Dermis microvascular lymphatic vessel endothelial cell (primary cell): Measurements from ENCODE around the gene FSIP1. TPM values are rescaled to one million over a fixed set of nuclear protein-coding genes. Genes with fewer than 3 reads are reported as not detected.
A peak's percentile ranks its signal among the peaks of the same experiment; 100 is the strongest.

Experiments
- DNase-seq, 2 donors: peaks; one replicate each; pipeline versions ENCODE4 v3.0.0 to v3.0.0-alpha.2; 2010; ENCODE audit warnings: low read depth in 2 of 2
- total RNA-seq: library from RNA; depleted of rRNA; stranded (reverse); fragments of >200 nt; gene quantifications from 2 replicates; pipeline ENCODE4 v1.2.1, GENCODE V29; 2014

The FSIP1 gene
- total RNA-seq, 1 donor from 2014 or later = 0.51 TPM

DNA sequence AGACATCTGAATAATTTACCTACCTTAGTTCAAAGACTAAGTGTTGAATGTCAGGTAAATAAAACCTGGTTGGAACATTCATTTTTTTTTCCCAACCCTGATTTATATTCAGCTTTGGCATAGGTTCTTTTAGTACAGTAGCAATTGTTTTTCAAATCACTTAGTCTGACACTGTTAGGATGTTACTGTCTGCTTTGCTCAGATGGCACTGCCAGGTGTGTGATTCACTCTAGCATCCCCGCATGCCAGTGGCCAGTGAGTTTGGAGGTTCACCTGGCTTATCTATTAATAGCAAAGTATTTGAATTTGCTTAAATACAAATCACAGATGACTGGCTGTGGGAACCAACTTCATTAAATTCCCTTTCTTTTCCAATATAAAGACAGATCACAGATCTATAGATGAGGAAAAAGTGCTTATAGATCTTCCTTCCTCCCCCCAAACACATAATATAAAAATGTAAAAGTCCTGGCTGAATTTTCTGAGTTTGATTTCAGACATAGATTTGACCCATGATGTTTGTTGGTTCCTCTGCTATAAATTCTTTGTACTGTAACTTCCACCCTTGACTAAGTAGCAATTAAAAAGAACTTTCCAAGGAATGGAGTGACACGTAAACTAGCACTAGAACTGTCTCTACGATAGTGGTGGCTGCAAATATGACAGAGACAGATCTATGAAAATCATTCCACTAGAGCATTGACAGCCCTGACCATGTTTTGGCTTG lies 197.8 kb downstream of the FSIP1 start:
- peak in 1 of 2 donors; percentile 28 for DNase-seq

DNA sequence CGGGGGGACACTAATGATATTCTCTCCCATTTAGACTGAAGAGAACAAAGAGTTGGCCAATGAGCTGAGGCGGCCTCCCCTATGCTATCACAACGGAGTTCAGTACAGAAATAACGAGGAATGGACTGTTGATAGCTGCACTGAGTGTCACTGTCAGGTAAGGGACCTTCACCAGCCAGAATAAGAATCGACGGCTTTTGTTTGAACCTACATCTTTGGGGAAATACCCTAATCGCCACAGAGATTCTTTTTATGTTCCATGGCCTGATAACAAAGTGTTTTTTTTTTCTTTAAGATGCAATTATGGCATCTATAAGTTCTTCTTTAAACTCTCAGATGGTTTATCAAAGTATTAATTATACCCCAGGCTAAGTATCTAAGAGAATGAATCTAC lies 198.4 kb downstream of the FSIP1 start:
- DNase-seq = no peak

DNA sequence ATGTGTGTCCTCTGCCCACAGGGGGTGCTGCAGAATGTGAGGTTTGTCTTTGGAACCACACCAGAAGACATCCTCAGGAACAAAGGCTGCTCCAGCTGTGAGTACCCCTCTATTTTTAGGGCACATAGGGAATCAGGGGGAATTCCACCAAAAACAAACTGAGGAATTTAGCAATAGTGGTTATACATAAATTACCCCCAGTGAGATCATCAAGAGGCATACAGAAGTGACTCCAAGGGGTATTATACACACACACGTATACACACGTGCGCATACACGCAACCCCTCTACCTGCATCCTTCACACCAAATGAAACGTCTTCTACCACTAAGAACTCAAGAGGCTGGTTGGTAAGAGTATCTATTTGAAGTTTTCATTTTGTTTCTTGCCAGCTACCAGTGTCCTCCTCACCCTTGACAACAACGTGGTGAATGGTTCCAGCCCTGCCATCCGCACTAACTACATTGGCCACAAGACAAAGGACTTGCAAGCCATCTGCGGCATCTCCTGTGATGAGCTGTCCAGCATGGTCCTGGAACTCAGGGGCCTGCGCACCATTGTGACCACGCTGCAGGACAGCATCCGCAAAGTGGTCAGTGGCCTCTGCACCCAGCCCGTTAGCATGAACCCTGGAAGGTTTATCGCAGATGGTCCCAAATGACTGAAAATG lies 198.9 kb downstream of the FSIP1 start:
- peak in 1 of 2 donors; percentile 69 for DNase-seq

DNA sequence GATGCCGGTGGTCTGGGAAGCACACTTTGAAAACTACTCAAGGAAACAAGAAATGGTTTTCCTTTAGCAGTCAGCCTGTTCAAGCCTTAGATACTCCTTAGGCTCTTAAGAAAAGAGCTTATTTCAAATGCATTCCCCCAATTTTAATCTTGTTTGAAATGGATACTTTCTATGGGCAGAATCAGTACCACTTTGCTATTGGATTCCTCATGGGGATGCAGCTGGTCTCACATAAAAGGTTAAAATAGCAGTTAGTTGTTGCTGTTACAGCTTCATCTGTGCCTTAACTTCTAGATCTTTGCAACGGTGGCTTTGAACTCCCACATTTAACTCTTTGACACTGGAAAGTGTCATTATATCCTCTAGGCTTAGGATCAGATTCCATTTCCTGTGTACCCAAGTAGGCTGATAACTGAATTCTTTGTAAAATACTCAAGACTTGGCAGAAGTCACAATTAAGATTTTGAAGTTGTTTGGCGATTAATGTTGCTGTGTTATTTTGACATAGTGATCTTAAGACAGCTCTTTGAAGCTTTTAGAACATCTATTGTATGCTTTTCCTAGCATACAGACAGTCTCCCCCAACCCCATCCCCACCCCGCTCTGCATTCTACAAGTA lies 199.6 kb downstream of the FSIP1 start:
- peak in 1 of 2 donors; percentile 27 for DNase-seq

DNA sequence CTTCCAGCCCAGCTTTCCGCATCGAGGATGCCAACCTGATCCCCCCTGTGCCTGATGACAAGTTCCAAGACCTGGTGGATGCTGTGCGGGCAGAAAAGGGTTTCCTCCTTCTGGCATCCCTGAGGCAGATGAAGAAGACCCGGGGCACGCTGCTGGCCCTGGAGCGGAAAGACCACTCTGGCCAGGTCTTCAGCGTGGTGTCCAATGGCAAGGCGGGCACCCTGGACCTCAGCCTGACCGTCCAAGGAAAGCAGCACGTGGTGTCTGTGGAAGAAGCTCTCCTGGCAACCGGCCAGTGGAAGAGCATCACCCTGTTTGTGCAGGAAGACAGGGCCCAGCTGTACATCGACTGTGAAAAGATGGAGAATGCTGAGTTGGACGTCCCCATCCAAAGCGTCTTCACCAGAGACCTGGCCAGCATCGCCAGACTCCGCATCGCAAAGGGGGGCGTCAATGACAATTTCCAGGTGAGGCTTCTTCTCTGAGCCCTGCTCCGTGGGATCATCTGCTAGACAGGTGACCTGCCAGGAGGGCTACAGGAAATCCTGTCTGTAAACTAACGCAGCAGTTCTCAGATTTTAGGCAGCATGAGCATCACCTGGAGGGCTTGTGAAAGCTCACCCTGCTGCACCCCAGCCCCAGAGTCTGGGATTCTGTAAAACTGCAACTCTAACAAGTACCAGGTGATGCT lies 200.2 kb downstream of the FSIP1 start:
- peak in 1 of 2 donors; percentile 48 for DNase-seq

DNA sequence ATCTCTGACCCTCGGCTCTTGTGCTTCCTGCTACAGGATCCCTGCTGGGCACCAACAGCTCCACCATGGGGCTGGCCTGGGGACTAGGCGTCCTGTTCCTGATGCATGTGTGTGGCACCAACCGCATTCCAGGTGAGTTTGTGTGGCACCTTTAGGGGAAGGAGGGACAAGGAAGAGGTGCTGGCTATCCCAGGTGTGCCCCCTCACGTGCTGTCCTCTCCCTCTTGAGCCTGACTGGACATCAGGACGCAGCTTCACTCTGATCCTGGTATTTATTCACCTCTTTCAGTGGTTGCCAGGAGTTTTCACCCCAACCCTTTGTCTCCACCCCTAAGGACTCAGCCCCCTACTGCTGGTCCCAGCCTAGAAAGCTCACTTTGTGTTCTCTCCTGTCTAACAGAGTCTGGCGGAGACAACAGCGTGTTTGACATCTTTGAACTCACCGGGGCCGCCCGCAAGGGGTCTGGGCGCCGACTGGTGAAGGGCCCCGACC lies 200.8 kb downstream of the FSIP1 start:
- peak in 1 of 2 donors; percentile 61 for DNase-seq

DNA sequence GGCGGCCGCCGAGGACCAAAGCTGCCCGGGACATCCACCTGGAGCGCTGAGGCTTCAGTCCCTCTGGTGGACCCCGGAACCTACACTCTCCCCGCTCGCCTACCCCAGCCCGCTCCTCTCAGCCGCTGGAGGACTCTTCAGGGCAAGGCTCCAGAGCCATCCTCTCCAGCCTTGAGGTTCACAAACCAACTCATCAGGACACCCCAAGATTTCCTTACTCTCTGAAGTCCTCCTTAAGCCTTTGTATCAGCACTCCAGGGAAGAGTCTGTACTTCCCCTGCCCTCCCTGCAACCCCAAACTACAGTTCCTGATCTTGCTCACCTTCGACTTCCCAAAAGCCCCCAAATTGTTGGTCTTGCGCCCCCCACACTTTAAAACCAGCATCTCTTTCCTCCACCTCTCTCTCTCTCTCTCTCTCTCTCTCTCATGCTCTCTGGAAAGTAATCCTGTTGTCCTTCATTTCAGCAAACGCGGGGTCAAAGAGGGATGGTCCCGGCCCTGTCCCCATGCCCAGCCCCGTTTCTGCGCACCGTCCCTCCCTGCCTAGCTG lies 201.3 kb downstream of the FSIP1 start:
- no peak for DNase-seq

DNA sequence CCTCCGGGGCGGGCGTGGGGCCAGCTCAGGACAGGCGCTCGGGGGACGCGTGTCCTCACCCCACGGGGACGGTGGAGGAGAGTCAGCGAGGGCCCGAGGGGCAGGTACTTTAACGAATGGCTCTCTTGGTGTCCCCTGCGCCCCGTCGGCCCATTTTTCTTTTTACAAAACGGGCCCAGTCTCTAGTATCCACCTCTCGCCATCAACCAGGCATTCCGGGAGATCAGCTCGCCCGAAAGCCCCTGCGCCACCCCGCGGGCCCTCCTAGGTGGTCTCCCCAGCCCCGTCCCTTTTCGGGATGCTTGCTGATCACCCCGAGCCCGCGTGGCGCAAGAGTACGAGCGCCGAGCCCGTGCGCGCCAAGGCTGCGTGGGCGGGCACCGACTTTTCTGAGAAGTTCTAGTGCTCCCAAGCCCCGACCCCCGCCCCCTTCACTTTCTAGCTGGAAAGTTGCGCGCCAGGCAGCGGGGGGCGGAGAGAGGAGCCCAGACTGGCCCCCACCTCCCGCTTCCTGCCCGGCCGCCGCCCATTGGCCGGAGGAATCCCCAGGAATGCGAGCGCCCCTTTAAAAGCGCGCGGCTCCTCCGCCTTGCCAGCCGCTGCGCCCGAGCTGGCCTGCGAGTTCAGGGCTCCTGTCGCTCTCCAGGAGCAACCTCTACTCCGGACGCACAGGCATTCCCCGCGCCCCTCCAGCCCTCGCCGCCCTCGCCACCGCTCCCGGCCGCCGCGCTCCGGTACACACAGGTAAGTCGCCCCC lies 202.0 kb downstream of the FSIP1 start, which contains the start of gene THBS1:
TSS of gene THBS1 (plus strand) at position 595 of the 757 bp plus-strand sequence. CDS start 779 bp downstream, outside the sequence.
- peak; percentile 86 to 98 for DNase-seq

DNA sequence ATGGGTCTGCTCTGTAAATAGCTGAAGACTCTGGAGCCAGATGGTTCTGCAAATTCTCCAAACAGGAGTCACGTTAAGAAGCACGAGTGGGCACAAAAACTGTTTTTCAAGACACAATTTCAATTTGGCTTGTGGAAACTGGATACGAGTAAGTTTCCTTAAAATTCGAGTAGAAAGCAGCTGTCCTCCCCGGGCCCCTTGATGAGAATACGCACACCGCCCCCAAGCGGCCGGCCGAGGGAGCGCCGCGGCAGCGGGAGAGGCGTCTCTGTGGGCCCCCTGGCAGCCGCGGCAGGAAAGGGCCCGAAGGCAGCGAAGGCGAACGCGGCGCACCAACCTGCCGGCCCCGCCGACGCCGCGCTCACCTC lies 202.5 kb downstream of the FSIP1 start:
- DNase-seq = peak; percentile 74 to 95

DNA sequence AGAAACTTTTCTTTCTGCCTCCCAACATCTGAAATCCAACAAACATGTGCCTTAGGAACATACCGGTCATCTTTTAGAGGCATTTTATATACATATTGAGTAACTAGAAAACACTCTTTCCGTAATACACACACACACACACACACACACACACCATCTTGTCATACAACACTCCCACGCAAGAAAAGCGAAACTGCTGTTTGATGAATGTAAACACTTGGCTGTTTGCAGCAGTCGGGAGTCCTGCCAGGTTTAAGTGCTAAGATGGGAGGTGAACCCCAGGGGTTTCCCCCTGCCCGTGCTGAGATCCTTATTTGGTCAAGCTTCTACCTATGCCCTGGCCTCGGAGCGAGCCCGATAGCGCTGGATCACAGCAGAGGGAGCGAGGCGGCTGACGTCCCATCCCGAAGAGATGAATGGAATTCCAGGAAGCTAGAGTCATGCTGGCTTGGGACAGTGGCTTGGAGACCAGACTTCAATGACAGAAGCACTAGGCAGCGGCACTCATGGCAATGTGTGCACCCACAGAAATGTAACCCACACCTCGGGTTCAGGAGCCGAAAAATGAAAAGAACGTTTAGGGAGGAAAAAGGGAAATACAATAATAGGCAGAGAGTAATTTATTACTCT lies 203.0 kb downstream of the FSIP1 start:
- peak; percentile 85 to 94 for DNase-seq

DNA sequence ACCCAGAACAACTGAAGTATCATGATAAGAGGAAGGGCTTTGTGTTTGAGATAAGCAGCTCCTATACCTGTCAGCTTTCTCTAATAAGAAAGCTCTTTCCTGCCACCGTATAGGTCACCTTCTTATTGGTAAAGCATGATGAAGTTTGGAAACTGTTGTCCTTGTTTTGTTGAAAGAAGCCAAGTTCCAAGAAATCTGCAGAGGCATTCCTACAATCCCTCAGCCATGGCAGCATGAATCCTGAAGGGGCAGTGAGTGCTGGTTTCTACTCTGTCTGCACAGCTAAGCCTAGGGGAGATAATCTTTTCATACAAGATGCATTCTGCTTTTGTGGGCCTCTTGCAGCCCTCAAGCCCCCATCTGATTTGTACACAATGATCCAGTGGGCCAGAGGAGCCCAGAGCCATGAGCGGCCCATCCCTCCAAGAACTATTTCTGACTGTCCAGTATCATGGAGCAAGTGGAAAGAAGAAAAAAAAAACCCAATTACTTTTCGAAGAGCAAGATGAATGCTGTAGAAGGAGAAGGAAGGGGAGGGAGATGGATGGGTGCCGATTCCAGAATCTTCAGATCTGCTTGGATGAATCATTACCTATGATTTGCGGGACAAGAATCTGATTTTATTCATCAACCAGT lies 203.7 kb downstream of the FSIP1 start:
- peak in 1 of 2 donors; percentile 60 for DNase-seq

DNA sequence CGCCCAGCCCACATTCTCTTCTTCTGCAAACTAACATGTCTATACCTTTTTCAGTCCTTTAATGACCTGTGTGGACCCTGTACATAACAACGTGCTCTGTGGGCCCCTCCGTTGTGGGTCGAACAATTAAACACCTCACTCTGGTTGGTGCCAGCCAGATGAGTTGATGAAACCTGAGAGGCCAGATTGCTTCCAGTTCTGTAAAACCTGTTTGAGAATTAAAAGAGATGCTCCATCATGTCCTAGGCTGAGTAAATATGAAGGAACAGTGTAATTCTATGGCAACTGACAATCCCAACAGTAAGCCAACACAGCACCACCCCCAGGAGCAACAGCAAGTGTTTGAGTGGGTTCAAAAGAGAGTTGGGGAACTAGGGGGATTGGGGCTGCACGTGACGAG lies 207.5 kb downstream of the FSIP1 start:
- DNase-seq = no peak

DNA sequence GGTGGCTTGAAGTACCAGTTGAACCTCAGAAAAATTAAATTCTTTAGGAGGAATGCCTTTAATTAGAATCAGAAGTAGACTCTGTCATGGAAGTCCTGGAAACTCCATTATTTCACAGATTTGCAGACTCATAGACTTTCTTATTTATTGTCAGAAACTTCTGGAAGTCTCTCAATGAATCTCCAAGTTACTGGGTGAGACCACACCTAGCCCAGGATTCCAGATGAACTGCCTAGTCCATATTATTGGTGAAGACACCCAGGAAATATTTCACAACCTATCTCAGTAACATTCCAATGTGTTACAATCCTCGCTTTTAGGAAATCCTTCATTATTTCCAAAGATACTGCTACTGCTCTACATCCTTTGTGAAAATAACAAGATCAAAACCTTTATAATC lies 208.2 kb downstream of the FSIP1 start:
- no peak for DNase-seq

DNA sequence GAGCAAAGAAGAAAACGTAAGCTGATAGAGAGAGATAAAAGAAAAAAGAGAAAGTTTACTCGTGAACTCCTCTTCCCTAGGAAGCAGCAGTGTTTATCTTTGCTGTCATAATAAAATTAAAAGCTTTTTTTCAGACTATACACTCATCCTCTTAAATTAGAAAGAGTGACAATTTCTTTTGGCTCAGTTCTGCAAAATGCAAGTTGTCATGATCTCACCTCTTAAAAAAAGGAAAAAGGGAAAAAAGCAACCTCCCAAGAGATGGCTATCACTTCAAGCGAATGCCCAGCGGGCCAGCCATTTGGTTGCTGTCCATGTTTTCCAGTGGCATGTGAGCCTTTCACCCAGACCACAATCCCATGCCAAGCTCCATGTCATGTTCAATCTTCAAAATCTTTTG lies 208.8 kb downstream of the FSIP1 start:
- peak; percentile 55 for DNase-seq

DNA sequence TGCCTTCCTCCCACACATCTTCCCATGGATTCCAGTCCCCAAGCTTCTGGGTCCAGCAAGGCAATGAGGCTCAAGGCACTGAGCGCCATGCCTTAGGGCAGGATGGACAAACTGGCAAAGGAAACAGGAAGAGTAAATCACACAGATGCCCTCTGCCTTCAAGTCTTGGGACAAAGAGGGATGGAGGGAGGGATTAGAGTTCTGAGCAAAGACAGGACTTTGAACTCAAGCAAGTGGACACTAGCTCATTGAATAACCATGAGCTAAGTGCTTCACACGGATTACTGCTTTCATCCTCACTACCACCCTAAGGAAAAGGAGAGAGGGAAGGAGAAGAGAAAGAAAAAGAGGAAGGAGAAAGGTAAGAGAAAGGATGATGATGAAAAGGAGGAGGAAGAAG lies 209.4 kb downstream of the FSIP1 start:
- no peak for DNase-seq

DNA sequence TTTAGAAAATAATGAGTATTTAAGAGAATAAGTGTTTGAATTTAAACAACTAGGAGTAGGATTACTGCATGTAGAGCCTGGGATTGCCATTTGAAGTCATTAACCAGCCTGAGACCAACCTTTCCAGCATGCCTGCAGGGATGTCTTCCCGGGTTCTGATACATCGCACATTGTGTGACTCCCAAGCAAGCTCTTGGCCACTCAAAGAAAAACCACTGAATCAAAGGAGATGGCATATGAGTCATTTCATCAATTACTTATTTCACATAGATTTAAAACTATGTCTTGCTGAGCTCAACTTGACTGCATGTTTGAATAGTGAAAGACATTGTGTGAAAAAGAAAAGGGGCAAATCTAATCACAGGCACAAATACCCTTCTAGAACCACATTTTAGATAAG lies 216.8 kb downstream of the FSIP1 start:
- no peak for DNase-seq

DNA sequence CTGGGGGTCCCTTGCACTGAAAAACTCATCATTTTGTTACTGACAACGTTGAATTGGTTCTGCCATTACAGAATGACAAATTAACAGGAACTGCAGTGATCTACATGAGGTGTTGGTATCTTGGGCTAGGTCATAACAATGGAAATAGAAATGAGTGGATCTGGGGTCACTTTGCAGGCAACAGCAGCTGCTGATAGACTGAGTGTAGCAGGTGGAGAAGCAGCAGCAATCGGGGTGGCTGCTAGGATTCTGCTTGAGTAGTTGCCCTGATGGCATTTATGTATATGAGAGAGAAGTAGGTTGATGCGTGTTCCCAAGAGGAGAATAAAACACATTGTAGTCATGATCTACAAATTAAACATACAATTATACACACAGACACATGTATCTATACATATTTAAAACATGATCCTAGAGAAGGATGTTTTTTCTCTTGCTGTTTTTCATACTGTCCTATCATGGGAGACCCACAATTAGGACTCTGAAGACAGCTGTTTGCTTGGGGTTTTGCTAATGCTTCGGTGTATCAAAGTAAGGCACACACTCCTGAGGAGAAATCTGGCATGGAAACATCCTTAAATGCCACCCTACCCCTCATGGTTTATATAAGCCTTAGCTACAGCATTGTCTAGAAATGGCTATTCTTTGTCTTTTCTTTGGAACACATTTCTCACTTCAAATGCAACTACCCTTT lies 217.5 kb downstream of the FSIP1 start:
- no peak for DNase-seq

DNA sequence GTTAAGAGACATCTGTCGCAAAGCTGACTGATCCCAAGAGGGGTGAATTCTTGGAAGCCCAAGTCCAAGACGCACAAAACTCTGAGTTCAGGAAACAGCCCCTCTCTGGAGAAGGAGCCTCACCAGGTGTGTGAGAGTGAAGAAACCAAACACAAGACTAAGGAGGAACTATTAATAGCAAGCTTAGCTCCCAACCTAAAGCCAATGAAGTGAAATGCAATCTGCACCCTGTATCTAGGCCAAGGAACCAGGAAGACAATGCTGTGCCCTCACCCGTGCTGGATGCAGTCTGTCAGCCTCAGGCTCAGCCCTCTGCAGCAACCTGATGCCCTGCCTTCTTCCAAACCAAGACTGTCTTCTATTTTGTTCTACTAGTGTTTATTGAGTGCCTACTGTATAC lies 224.2 kb downstream of the FSIP1 start:
- DNase-seq = no peak

DNA sequence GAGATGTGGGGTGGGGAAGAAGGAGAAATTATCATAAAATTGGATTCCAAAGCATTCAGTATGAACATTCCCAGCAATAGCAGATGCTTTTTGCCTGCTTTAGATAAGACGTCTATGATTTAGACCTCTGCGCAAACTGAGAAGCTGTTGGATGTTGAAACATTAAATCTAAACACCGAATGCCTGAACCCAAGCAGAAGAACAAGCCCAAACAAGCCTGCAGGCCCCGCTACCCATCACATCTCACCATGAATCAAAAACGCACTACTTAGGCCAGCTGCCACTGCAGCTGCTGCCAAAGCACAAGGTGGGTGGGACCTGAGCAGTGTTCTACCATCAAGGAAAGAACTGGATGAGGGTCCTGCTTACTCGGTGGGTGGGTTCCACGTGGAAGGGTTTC lies 226.2 kb downstream of the FSIP1 start:
- DNase-seq = no peak
